ENCODE measurements around the gene C5.

DNA sequence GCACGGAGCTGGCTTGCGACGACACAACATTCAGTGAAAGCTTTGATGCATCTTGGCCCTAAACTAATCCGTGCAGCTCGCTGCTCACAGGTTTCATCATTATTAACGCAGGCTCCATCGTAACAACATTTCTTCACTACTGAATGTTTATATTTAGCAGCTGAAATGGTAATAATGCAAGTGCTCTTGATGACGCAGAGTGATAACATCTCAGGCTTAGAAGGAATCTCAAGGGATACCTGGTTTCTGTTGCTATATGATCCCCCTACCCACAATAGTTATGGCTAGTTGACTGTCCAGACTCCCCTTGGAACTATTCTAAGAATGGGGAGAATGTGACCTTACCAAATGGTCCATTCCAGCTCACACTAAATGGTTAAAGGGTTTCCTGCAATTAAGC is 36.2 kb downstream of the C5 start:
- TF ChIP-seq CTCF (IDR thresholded peaks at IDR 0.05) (no peak), POLR2A (IDR thresholded peaks at IDR 0.05) (no peak)

Measured in adrenal gland (tissue), 5 donors.